Measurements from ENCODE around the gene SARDH.
"Not testable (repeated sequence)": the region's sequence is repeated elsewhere in the genome, so short reads cannot be mapped to it uniquely, and the experiment has no call there.

SARDH gene

GRCh38 chr9:133685653-133686609 is 52.2 kb downstream of the SARDH start:
- no peak for DNase-seq (ENCODE audit: low read depth in 2 of 2)

- no peak for DNase-seq (ENCODE audit: low read depth in 2 of 2)
Observed at GRCh38 chr9:133684936-133685361, 53.2 kb downstream of the SARDH start.

- no peak for DNase-seq (ENCODE audit: low read depth in 2 of 2)
Observed at GRCh38 chr9:133684121-133684935, 53.8 kb downstream of the SARDH start.

- peak; percentile 22 to 30 for DNase-seq (ENCODE audit: low read depth in 2 of 2)
Observed at GRCh38 chr9:133683586-133684120, 54.5 kb downstream of the SARDH start.

GRCh38 chr9:133682818-133683585 is 55.1 kb downstream of the SARDH start:
- no peak for DNase-seq (ENCODE audit: low read depth in 2 of 2)

GRCh38 chr9:133681658-133682306 is 56.4 kb downstream of the SARDH start:
- DNase-seq (ENCODE audit: low read depth in 2 of 2) = no peak

GRCh38 chr9:133680976-133681657 is 57.0 kb downstream of the SARDH start:
- DNase-seq (ENCODE audit: low read depth in 2 of 2) = no peak

- no peak for DNase-seq (ENCODE audit: low read depth in 2 of 2)
Observed at GRCh38 chr9:133680250-133680975, 57.7 kb downstream of the SARDH start.

GRCh38 chr9:133679466-133680061 is 58.6 kb downstream of the SARDH start:
- DNase-seq (ENCODE audit: low read depth in 2 of 2) = no peak

- no peak for DNase-seq (ENCODE audit: low read depth in 2 of 2)
Observed at GRCh38 chr9:133679056-133679455, 59.1 kb downstream of the SARDH start.

- DNase-seq (ENCODE audit: low read depth in 2 of 2) = peak in 1 of 2 donors; percentile 24
Observed at GRCh38 chr9:133677126-133678010, 60.8 kb downstream of the SARDH start.

GRCh38 chr9:133676450-133676849 is 61.7 kb downstream of the SARDH start:
- DNase-seq (ENCODE audit: low read depth in 2 of 2) = no peak

- not testable (repeated sequence) for DNase-seq (ENCODE audit: low read depth in 2 of 2)
Observed at GRCh38 chr9:133675796-133676195, 62.4 kb downstream of the SARDH start.

GRCh38 chr9:133674091-133674490 is 64.1 kb downstream of the SARDH start:
- no peak for DNase-seq (ENCODE audit: low read depth in 2 of 2)

- DNase-seq (ENCODE audit: low read depth in 2 of 2) = no peak
Observed at GRCh38 chr9:133673258-133673655, 64.9 kb downstream of the SARDH start.

- no peak for DNase-seq (ENCODE audit: low read depth in 2 of 2)
Observed at GRCh38 chr9:133672503-133673257, 65.5 kb downstream of the SARDH start.

- DNase-seq (ENCODE audit: low read depth in 2 of 2) = no peak
Observed at GRCh38 chr9:133671371-133671770, 66.8 kb downstream of the SARDH start.

- DNase-seq (ENCODE audit: low read depth in 2 of 2) = no peak
Observed at GRCh38 chr9:133670466-133670865, 67.7 kb downstream of the SARDH start.
